Pons (tissue), 1 donor: Measurements from ENCODE around the gene IL36RN.

Experiments used
- DNase-seq: peaks from one replicate; pipeline ENCODE4 v3.0.0-alpha.2; 2016; ENCODE audit warnings: low spot score

The IL36RN gene

DNA sequence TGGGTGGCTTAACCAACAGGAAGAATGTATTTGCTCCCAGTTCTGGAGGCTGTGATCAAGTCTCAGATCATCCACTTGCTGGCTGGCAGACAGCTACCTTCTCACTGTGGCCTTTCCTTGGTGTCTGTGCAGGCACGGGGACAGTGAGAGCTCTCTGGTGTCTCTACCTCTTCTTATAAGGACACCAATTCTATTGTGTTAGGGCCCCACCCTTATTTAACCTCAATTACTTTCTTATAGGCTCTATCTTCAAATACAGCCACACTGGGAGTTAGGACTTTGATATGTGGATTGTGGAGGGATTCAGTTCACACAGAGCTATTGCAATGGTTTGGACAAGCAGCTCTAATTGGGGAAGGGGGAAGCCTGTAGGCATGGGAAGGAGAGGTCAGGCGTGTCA is 43.1 kb downstream of the IL36RN start:
- DNase-seq, result no peak

DNA sequence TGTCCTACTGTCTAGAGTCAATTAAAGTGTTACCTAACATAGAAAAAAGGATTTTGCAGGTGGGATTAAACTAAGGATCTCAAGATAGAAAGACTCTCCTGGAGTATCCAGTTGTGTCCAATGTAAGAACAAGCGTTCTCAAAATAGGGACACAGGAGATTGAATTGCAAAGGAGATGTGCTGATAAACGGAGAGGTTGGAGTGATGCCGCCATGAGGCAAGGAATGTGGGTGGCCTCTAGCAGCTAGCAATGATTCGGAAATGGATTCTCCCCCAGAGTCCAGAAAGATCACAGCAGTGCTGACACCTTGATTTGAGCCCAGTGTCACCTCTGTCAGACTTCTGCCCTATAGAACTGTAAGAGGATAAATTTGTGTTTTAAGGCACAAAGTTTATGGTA is 44.3 kb downstream of the IL36RN start:
- no peak for DNase-seq

DNA sequence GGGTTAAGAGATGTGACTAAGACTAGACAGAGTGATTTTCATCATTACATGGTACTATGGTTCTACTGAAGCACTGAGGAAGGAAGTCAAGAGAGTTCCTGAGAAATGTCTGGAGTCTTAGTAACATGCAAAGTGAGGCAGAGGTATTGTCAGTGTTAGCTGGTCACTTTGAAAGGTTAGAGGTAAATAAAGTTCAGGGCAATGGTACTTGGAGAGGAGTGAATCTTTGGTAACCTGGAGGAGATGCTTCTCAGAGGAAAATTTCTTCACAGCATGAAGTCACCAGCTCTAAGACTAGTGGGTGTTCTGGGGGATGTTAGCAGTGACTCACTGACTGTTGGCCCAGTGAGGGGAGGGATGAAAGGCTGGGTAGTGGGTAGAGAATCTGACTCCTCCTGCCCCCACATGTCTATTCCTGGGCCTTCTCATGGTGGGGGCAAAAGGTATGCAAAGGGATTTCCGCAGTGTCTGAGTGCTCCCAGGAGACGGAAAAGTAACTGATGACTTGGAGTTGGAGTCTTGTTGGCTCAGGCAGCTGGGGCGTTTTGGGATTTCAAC is 45.1 kb downstream of the IL36RN start:
- no peak for DNase-seq

DNA sequence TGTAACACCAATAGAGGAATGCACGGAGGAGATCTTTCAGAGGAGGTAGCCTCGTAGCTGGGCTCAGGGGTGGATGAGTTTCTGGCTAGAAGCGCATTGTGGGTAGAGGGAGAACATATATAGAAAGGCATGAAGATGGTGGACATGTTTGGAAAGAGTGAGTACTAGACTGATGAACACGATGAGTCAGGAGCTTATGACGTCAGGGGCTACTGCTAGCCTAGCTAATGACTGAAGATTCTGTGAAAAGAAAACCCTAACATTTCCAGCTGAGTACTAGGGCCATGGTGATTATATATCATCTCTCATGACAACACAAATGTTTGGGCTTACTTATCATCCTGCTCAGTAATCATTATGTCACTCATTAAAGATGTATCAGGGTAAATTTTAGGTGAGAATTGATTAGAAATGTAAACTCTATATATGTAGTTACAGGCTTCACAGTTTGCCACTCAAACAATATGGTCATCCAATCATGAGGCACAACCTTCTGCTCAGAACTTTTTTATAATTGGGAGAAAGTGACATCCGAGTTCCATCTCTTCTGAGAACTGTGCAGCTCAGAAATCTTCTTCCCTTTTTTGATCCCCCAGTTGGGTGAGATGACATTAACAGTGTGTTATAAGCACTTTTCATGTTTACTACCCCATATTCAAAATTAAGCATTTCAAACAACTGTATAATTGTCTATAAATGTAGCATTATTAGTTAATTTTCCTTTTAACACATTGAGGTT is 46.2 kb downstream of the IL36RN start:
- no peak for DNase-seq

DNA sequence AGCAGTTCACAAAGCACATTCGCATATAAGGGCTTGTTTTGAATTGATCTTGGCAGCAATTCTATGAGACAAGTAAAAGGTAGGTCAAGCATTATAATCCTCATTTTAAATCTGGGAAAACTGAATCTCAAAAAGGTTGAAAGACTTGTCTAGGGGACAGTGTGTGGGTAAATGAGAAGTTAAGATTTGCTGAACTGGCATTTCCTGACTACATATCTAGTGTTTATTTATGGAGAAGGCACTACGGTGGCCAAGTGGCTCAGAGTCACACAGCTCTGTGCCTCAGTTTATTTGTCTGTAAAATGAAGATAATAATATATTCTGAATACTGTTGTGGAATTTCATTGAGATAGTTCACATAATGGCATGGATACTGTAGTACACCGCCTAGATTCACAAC is 52.1 kb downstream of the IL36RN start:
- no peak for DNase-seq

DNA sequence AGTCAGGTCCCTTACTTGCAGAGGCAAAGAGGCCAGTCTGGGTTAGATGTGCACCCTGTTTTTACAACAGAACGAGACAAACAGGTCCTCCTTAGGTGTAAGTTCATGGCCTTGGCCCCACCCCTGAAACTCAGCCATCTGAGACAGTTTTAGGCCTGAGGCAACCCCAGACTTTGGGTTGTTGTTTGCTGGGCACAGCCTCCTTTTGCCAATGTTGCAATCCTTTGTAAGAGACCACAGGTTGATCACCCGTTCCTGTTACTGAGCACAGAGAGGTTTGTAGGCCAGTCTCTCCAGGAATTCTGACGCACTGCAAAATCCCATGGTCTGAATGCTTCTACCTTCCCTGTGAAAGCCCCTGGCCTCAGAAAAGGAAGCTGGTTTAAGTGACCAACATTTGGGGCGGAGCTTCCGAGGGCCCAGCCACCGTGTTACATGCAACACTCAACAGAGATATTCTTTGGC is 52.9 kb downstream of the IL36RN start:
- DNase-seq, result no peak

DNA sequence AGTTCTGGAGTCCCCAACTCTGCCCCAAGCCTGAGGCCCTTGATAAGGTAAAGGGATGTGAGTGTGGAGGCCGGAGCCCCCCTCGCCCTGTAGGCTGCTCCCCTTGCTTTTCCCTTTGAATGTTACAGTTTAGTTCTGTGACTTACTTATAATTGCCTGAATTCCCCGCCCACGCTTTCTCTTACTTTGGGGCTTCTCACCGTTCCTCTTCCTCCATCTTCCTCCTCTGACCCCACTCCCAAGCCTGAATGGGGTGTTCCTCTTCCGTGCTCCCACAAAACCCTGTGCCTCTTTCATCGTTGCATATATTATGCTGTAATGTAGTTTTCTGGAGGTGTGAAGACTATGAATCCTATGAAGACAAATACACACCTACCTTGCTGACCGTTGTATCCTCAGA is 53.4 kb downstream of the IL36RN start:
- DNase-seq, result no peak

DNA sequence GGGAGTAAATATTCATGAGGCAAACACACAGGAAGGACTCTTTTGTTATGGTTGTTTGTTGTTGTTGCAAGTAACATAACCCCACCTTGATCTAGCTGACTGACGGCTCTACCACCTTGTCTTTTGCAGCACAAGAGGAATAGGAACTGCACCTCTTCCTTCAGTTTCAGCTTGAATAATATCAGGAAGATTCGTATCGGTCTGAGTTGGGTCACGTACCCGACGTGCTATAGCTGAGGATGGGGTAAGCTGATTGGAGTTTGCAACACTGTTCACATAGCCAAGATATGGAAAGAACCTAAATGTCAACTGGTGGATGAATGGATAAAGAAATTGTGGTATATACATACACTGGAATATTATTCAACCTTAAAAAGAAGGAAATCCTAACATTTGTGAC is 53.9 kb downstream of the IL36RN start:
- DNase-seq, result no peak

DNA sequence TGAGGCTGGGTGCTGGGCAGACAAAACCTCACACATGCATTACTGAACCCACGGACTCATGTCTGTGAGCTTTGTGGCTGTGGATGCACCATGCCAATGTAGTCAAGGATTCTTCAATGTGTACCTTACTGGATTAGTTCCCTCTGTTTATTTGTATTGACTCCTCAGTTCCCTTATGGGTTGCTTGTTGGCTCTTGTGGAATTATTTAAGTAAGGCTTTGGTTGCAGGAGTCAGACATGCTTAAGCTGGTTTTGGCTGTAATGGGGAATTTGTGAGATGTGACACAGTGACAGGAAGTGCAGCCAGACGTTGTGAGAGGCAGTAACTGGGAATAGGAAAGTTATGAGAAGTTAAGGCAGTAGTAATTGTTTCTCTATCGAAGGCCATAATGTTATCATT is 54.8 kb downstream of the IL36RN start:
- no peak for DNase-seq
